BLaER1 (cell line): Measurements from ENCODE around the gene FBXO45.
A peak's percentile ranks its signal among the peaks of the same experiment; 100 is the strongest.
"Not testable (repeated sequence)": the region's sequence is repeated elsewhere in the genome, so short reads cannot be mapped to it uniquely, and the experiment has no call there.

Source experiments
- H3K27ac ChIP-seq: shearing (Covaris generic); formaldehyde crosslinking; 2 replicates; pipeline ENCODE4 v1.8.1; 2022
- H3K27me3 ChIP-seq: shearing (Covaris generic); formaldehyde crosslinking; 2 replicates; pipeline ENCODE4 v1.8.1; 2022
- H3K36me3 ChIP-seq: shearing (Covaris generic); formaldehyde crosslinking; 2 replicates; pipeline ENCODE4 v1.8.1; 2022
- H3K4me1 ChIP-seq: shearing (Covaris generic); formaldehyde crosslinking; 2 replicates; pipeline ENCODE4 v1.8.1; 2022
- H3K4me2 ChIP-seq: shearing (Covaris generic); formaldehyde crosslinking; 2 replicates; pipeline ENCODE4 v1.8.1; 2022
- H3K4me3 ChIP-seq: shearing (Covaris generic); formaldehyde crosslinking; 2 replicates; pipeline ENCODE4 v1.8.1; 2022
- H3K9ac ChIP-seq: shearing (Covaris generic); formaldehyde crosslinking; 2 replicates; pipeline ENCODE4 v1.8.1; 2022
- H3K9me3 ChIP-seq: shearing (Covaris generic); formaldehyde crosslinking; 2 replicates; pipeline ENCODE4 v1.8.1; 2022
- H4K20me1 ChIP-seq: shearing (Covaris generic); formaldehyde crosslinking; 2 replicates; pipeline ENCODE4 v1.8.1; 2022
- Cebpa-rat ChIP-seq: shearing (Covaris generic); IDR thresholded peaks from 2 replicates; pipeline ENCODE4 v1.8.1; 2022

Gene FBXO45, protein sequence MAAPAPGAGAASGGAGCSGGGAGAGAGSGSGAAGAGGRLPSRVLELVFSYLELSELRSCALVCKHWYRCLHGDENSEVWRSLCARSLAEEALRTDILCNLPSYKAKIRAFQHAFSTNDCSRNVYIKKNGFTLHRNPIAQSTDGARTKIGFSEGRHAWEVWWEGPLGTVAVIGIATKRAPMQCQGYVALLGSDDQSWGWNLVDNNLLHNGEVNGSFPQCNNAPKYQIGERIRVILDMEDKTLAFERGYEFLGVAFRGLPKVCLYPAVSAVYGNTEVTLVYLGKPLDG

DNA sequence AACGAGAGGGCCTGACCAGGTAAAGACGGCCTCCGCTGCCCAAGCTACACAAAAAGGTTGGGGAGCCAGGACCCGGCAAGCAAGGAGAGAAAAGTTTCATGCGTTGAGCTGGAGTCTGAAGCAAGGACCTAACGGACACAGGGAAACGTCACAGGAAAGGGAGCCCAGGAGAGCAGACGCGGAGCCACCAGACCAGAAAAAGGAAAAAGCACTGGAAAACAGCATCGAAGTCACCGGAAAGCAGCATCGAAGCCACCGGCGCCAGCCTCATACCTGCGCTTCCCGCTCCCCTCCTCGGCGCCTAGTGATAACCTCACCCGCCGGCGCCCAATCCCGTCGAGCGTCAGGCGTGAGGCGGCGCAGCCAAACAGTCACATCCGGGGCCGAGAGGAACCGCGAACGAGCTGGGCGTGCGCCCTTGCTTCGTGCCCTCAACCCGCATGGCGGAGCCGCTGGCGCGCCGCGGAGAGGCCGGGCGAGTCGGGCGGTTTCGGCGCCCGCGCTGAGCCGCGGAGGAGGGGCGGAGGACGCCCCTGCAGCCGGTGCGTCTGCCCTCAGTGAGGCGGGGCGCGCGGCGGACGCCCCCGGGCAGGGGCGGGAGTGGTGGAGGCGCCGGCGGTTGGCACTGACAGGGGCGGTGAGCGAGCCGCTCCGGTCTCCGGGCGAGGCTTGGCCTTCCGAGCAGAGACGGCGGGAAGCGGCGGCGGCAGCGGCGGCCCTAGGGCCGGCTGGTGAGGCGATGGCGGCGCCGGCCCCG is at the start of gene FBXO45, which contains the start of gene WDR53:
FBXO45 (plus strand) TSS at position 415 of the 757 bp plus-strand sequence; CDS start at position 740, 325 bp downstream.
WDR53 (minus strand) TSS at position 309 of the 757 bp plus-strand sequence. CDS start 7,079 bp downstream, outside the sequence.
- Histone ChIP-seq H3K4me1 (peaks cover 40% of the 10 kb centered on the region), H3K9me3 (no peaks in the 10 kb centered on the region), H3K4me3 (peak within 1 kb of the TSS; percentile 96), H4K20me1 (peaks cover 21% of the 10 kb centered on the region), H3K4me2 (peak within 1 kb of the TSS; percentile 94), H3K27me3 (no peaks in the 10 kb centered on the region), H3K27ac (peak within 1 kb of the TSS; percentile 83), H3K9ac (peak within 1 kb of the TSS; percentile 92), H3K36me3 (peaks cover 16% of the 10 kb centered on the region)
- TF ChIP-seq Cebpa-rat, result no peak

DNA sequence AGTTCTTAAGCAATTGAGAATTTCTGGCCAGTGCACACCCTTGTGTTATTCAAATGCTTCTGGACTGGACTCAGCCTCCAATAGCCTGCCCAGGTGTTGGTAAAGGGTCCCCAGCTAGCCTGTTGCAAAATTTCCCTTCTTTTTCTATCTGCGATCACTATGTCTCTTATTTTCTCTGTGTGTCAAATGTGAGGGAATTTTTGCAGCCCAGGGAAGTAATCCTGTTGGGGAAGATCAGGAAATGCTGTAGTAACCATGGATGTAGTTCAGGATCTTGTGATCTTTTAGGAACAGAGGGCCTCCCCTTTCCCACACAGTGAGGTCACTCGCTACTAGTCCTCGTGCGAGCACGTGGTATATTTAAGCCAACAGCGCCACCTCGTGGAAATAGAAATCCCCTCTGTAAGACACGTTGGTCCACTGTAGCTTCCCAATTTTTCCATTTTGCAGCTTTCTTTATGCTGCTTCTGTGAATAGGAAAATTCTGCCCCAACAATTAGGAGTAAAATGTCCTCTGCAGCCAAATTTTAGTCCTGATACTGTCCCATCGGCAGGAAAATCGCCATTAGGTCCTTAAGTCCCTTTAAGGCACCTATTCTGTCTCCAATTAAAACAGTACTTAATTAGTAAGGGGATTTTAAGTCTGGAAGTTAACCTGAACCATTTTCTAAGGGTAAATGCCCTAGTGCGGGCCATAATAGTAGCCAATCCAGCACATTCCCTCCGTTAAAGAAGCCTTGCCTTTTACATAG is 49.3 kb upstream of the FBXO45 start:
- Histone ChIP-seq H3K27ac (no peak overlapping the region), H4K20me1 (no peaks in the 10 kb centered on the region), H3K9me3 (peaks cover 70% of the 10 kb centered on the region), H3K4me2 (no peak overlapping the region), H3K36me3 (no peaks in the 10 kb centered on the region; the same call in 1 of the 2 replicates), H3K9ac (no peak overlapping the region), H3K27me3 (no peaks in the 10 kb centered on the region), H3K4me1 (no peaks in the 10 kb centered on the region), H3K4me3 (no peak overlapping the region)
- TF ChIP-seq Cebpa-rat, result no peak

DNA sequence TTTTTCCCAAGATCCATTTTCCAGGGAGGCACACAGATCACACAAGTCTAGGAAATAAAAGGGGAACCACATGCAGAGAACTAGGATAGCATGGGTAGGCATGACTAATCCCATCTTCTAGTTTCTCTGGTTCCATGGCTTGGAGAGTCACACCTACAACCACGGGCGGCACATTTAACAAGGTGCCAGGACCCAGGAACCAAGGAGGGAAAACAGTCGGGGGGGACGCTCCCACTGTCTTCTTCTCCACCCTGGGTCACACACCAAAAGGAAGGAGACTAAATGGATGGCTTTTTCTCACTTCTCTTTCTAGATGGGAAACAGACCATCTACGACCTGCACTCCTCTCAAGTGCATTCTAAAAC is 48.8 kb upstream of the FBXO45 start:
- Histone ChIP-seq H3K27ac (no peak overlapping the region), H3K36me3 (no peaks in the 10 kb centered on the region; the same call in 1 of the 2 replicates), H3K4me1 (no peaks in the 10 kb centered on the region), H3K27me3 (no peaks in the 10 kb centered on the region), H3K9ac (no peak overlapping the region), H4K20me1 (no peaks in the 10 kb centered on the region), H3K4me3 (no peak overlapping the region), H3K4me2 (no peak overlapping the region), H3K9me3 (peaks cover 70% of the 10 kb centered on the region)
- no peak for TF ChIP-seq Cebpa-rat

DNA sequence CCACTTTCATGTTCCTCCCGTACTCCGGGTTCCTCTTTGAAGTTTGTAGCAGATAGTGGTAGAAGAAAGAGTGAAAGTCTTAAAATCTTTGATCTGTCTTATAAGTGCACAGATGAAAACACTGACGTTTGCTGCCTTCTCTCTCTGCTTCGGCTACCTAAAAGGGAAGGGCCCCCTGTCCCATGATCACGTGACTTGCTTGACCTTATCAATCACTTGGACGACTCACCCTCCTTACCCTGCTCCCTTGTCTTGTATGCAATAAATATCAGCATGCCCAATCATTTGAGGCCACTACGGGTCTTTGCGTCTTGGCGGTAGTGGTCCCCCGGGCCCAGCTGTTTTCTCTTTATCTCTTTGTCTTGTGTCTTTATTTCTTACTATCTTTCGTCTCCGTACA is 47.2 kb upstream of the FBXO45 start:
- not testable (repeated sequence) for H3K4me2 ChIP-seq, H3K36me3 ChIP-seq, H3K27ac ChIP-seq, H4K20me1 ChIP-seq, H3K4me3 ChIP-seq, H3K27me3 ChIP-seq, H3K9ac ChIP-seq, H3K4me1 ChIP-seq
- H3K9me3 ChIP-seq, result peaks cover 70% of the 10 kb centered on the region

DNA sequence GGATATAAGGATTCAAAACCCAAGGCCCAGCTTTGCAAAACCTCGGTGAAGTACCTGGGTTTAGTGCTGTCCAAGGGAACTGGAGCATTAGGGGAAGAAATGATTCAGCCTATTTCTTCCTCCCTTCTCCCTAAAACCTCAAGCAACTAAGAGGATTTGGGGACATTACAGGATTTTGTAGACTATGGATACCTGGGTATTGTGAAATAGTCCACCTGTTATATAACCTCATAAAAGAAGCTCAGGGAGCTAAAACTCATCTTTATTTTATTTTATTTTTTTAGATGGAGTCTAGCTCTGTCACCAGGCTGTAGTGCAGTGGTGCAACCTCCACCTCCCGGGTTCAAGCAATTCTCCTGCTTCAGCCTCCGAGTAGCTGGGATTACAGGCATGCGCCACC is 44.6 kb upstream of the FBXO45 start:
- Histone ChIP-seq H3K4me1 (no peaks in the 10 kb centered on the region), H4K20me1 (no peaks in the 10 kb centered on the region), H3K27me3 (no peaks in the 10 kb centered on the region), H3K4me2 (no peak overlapping the region), H3K4me3 (no peak overlapping the region), H3K9ac (no peak overlapping the region), H3K27ac (no peak overlapping the region), H3K36me3 (no peaks in the 10 kb centered on the region; the same call in 1 of the 2 replicates), H3K9me3 (peaks cover 51% of the 10 kb centered on the region)
- 0 out of 2 replicates have a peak, but pooled peaks have one; percentile 12 for TF ChIP-seq Cebpa-rat

DNA sequence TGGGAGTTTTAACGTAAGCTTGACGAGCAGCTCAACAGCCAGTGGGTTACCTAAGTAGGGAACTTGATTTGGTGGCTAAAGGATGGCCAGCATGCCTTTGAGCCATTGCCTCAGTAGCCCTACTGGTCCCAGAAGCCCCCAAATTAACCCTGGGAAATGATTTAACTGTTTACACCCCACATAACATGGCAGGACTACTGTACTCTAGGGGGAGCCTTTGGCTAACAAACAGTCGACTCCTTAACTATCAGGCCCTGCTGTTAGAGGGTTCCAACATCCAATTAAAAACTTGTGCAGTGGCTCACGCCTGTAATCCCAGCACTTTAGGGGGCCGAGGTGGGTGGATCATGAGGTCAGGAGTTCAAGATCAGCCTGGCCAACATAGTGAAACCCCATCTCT is 43.9 kb upstream of the FBXO45 start:
- Histone ChIP-seq H3K9ac (no peak overlapping the region), H3K27ac (no peak overlapping the region), H3K4me2 (no peak overlapping the region), H3K9me3 (peaks cover 50% of the 10 kb centered on the region), H3K4me1 (no peaks in the 10 kb centered on the region), H4K20me1 (no peaks in the 10 kb centered on the region), H3K4me3 (no peak overlapping the region), H3K27me3 (no peaks in the 10 kb centered on the region), H3K36me3 (no peaks in the 10 kb centered on the region; the same call in 1 of the 2 replicates)
- no peak for TF ChIP-seq Cebpa-rat

DNA sequence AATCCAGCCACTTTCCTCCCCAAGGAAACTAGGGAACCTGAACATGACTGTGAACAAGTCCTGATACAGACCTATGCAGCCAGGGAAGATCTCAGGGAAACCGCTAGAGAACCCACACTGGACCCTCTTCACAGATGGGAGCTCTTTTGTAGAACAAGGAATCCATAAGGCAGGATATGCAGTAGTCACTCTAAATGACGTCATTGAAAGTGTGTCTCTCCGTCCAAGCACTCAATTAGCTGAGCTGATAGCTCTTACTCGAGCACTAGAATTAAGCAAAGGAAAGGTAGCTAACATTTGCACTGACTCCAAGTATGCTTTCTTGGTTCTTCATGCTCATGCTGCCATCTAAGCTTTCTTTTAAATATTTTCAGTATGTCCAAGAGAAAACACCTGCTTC is 43.3 kb upstream of the FBXO45 start:
- Histone ChIP-seq H3K9ac (no peak overlapping the region), H3K27ac (no peak overlapping the region), H3K27me3 (no peaks in the 10 kb centered on the region), H3K4me2 (no peak overlapping the region), H3K9me3 (peaks cover 44% of the 10 kb centered on the region), H3K4me1 (no peaks in the 10 kb centered on the region), H3K4me3 (no peak overlapping the region), H3K36me3 (no peaks in the 10 kb centered on the region; the same call in 1 of the 2 replicates), H4K20me1 (no peaks in the 10 kb centered on the region)
- TF ChIP-seq Cebpa-rat, result no peak

DNA sequence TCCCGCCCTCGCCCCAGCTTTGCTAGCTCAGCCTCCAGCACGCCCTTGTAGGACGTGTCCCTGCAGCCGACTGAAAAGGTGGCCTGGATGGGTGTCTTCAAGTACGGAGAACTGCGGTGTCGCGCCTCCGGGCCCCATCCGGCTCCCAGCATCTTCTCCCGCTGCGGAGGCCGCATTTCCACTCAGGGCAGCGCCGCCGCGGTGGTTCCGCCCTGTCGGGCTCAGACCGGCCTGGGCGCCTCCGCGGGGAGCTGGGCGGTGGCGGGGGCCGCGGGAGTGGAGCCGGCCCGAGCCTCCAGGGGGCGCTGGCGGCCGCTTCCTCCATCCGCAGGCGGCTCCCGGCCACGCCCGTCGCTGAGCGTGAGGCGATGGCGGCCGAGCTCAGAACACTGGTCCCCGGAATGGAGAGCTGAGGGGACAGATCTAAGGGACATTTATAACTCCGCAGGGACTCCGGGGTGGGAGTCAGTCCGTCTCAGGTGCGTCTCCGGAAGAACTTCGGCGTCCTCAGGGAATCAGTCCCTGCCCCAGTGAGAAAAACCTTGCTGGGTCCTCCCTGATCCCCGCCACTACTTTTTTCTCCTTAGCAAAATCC is 39.7 kb upstream of the FBXO45 start:
- no peak for TF ChIP-seq Cebpa-rat
- Histone ChIP-seq H3K36me3 (no peaks in the 10 kb centered on the region), H3K4me1 (no peaks in the 10 kb centered on the region), H3K4me3 (peak overlapping the region; percentile 61), H3K4me2 (peak overlapping the region; percentile 59), H3K9me3 (peaks cover 10% of the 10 kb centered on the region), H3K27me3 (no peaks in the 10 kb centered on the region), H4K20me1 (no peaks in the 10 kb centered on the region), H3K9ac (peak overlapping the region; percentile 52; the same call in 1 of the 2 replicates), H3K27ac (no peak overlapping the region)

DNA sequence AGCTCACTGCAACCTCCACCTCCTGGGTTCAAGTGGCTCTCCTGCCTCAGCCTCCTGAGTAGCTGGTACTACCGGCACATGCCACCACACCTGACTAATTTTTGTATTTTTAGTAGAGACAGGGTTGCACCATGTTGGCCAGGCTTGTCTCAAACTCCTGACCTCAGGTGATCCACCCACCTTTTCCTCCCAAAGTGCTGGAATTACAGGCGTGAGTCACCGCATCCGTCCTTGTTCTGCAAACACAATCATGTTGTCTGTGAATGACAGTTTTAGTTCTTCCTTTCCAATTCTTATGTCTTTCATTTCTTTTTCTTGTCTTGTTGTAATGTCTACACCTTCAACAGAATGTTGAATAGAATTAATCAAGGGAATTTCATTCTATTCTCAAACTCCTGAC is 37.0 kb upstream of the FBXO45 start:
- Histone ChIP-seq H3K27ac (no peak overlapping the region), H3K4me3 (no peak overlapping the region), H3K9me3 (peaks cover 10% of the 10 kb centered on the region), H3K36me3 (no peaks in the 10 kb centered on the region), H3K27me3 (no peaks in the 10 kb centered on the region), H3K4me1 (no peaks in the 10 kb centered on the region), H3K4me2 (no peak overlapping the region), H4K20me1 (no peaks in the 10 kb centered on the region), H3K9ac (no peak overlapping the region)
- no peak for TF ChIP-seq Cebpa-rat
